ENCODE results near the gene CTR9.

Gene CTR9

DNA sequence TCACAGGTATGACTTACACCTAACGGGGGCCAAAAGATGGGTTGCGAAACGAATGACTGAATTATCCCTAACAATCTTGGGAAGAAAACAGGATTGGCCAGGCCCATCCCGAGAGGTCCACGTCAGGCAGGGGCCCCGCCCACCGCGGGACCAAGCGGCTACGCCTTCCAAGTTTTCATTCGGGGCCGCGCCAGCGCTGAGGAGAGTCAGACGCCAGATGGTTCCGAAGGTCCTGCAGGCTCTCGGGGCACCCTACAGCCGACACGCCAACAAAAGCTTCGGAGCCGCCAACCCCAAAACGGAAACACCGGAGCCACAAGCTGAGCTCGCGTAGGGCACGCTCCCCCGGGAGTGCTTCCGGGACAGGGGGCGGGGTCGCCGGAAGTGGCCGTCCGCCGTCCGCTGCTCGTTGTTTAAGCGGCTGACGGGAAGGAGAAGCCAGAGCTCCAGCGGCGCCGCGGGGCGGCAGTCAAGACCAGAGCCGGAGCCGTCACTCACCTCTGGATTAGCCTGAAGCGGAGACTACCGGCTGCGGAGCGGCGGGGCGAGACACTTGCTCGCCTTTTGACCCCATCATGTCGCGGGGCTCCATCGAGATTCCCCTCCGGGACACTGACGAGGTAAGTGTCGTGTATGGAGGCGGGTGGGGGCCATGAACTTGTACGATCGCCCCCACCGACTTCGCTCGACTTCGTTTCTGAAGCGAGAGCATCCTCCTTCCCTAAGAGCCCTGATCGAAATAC, at the start of gene CTR9:
TSS of gene CTR9 (plus strand) at position 409 of the 743 bp plus-strand sequence. CDS start at position 576, 167 bp downstream.
- H3K27ac ChIP-seq = peak within 1 kb of the TSS; percentile 95
- peak; percentile 79 for DNase-seq (ENCODE audit: low read depth, low spot score)

DNA sequence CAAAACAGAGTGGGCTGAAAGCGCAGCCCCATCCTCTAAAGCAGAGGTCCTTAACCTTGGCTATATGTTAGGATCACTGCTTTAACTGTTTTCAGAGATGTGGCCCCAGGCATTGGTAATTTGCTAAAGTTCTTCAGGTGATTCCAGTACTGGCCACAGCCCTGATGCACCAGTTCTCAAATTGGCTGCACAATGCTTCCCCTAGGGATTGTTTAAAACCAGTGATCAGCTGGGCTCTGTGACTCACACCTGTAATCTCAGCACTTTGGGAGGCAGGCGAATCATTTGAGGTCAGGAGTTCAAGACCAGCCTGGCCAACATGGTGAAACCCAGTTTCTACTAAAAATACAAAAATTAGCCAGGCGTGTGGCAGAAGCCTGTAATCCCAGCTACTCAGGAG, 49.1 kb upstream of the CTR9 start:
- no peak overlapping the region for H3K27ac ChIP-seq
- DNase-seq (ENCODE audit: low read depth, low spot score) = no peak

DNA sequence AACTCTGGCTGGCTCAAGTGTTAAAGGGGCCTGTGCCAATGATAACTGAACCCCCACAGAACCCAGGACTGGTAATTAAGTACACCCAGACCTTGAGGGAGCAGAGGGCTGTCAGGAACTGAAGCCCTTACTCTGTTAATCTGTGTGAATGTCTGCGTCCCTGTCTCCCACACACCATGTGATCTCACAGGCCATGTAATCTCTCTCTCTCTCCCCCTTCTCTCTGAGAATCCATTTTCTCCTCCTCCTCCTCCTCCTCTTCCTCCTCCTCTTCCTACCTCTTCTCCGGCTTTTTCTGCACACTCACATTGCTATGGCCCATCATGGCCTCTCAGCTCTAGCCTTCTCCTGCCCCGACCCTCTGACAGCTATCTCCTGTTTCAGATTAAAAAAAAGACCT, 42.9 kb upstream of the CTR9 start:
- no peak for DNase-seq (ENCODE audit: low read depth, low spot score)
- no peak overlapping the region for H3K27ac ChIP-seq

DNA sequence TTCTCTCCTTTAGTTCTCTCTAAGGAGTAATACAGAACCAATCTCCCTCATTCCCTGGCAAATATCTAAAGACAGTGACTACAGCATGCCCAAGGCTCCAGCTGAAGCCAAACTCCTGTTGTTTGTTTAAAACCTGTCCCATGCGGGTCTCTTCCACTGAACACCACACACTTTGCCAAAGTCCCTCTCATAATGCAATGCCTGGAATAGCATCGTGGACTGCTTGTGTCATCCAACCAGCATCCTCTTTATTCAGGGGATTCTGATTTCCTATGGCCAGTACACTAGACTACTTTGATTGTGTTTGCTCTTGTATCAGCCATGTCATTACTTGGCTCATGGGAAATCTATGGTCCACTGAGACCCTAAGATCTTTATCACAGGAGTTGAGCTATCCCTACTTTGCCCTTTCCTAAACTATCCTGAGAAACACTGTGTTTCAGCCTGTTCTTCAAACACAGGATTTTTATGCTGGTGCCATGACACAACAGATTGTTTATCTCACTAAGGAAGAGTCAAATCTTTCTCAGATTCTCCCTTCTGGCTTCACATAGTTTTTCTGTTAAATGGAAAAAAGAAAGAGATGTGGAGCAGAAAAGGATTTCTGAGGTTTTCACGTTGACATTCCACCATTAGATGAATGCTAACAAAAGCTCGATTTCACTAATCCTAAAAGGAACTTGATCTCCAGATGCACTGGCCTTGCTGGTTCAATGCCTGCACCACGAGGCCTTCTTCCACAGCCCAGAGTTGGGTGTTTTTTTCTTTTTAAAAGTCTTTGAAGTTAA, 41.6 kb upstream of the CTR9 start:
- H3K27ac ChIP-seq = no peak overlapping the region
- DNase-seq (ENCODE audit: low read depth, low spot score) = no peak

DNA sequence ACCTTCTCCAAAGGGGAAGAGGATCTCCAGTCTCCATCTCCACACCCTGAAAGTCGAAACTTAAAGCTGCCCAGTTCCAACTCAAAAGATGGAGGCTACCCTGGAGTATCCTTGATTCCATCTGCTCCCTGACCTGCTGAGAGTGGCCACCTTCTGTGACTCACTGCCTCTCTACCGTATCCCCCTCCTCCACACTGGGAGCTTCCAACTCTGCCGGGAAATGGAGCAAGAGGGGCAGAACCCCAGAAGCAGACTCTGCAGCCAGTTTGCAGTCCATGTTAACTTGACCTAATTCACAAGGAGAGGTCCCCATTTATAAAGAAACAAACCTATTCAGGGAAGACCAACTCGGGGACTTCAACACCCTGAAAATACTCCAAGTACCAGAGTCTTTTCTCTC, 35.5 kb upstream of the CTR9 start:
- H3K27ac ChIP-seq = no peak overlapping the region
- no peak for DNase-seq (ENCODE audit: low read depth, low spot score)

DNA sequence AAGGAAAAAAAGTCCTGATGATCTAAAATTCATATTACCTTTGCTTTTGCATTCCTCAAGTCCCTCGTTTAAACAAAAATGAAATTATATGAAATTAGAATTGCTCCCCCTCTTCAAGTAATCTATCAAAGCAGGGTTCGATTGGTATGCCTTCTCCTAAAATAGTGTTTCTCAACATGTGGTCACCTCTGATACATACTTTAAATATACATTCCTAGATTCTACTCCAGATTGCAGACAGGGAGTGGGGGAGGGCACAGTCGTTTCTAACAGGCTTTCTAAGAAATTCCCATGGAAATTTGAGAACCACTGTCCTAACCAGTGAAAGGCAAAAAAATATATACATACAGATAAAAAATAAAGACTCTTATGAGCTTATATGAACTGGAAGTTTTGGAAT, 34.9 kb upstream of the CTR9 start:
- DNase-seq (ENCODE audit: low read depth, low spot score) = no peak
- no peak overlapping the region for H3K27ac ChIP-seq

DNA sequence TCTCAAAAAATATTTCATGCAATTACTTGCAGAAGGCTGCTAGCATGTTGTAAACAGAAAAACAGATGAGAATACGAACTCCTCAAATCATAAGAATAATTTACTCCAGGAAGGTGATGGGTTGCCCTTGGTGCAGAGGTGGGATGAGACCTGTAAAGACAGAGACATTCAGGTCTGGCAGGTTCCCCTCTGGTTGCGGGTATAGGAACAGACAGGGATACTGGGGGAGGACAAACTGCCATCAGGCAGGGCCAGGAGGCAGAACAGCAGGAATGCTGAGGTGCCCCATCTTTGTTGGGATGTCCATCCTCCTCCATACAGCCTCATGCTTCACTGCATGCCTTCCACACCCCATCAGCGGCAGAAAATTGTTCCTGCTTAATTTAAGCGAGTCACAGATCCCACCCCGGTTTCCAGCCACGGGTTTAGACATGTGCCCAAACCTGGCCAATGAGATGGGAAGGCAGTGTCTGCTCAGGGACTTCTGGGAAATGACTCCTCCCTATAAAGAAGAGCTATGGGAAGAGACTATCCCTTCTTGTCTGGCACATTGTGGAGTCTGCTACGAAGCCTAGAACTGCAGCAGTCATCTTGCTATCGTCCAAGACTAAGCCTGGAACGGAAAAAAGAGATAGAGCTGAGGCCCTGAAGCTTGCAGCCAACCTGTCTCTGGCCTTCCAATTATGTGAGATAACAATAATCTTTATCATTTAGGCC, 34.3 kb upstream of the CTR9 start:
- H3K27ac ChIP-seq = no peak overlapping the region
- no peak for DNase-seq (ENCODE audit: low read depth, low spot score)

DNA sequence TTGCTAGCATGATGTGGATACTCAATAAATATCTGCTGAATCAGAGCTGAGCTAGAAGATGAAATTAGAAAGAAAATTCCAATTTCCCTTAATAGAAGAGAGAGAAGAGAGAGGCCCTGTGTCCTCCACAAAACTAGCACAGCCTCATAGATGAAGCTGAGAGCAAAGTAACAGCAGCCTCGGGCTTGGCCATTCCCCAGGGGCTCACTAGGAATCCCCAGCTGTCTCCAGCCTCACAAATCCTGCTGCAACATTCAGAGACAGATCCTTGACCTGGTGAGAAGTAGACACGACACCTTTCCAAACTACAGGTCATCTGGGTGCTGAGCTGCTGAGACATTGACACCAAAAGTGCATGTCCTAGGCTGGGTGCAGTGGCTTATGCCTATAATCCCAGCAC, 31.4 kb upstream of the CTR9 start:
- no peak overlapping the region for H3K27ac ChIP-seq

DNA sequence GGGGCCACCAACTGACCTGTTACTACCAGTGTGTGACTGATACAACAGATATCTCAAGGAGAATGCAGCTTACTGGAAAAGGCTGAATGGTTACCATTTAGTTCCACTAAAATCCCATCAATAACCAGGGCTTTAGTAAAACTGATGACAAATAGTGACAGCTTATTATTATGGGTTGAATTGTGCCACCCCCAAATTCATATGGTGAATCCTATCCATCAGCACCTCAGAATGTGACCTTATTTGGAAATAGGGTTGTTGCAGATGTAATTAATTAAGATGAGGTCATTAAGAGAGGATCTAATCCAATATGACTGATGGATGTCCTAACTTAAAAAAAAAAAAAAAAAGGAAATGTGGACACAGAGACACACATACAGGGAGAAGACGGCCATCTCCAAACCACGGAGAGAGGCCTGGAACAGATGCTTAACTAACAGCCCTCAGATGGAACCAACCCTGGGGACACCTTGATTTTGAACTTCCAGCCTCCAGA, 30.1 kb upstream of the CTR9 start:
- H3K27ac ChIP-seq = no peak overlapping the region
- DNase-seq (ENCODE audit: low read depth, low spot score) = no peak

More for the DNA sequence above, 31.4 kb upstream of the CTR9 start:
- DNase-seq (ENCODE audit: low read depth, low spot score) = no peak

DNA sequence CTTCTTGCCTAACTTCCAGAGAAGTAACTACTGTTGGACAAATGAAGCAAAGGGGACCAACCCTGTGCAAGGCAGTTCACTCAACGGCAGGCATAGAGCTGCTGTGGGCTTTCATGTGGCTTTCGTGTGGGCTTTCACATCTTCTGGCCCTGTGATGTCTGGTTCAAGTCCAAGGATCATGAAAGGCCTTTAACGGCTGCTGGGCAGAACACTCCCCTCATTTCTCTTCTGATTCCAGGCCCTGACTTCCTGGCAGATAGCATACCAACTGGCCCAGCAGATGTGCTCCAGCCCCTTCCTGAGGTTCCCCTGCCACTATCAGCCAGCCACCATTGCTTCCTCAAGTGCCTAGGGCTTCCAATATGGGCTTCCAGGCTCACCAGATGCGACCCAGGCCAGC, 28.7 kb upstream of the CTR9 start:
- H3K27ac ChIP-seq = no peak overlapping the region
- DNase-seq (ENCODE audit: low read depth, low spot score) = no peak

DNA sequence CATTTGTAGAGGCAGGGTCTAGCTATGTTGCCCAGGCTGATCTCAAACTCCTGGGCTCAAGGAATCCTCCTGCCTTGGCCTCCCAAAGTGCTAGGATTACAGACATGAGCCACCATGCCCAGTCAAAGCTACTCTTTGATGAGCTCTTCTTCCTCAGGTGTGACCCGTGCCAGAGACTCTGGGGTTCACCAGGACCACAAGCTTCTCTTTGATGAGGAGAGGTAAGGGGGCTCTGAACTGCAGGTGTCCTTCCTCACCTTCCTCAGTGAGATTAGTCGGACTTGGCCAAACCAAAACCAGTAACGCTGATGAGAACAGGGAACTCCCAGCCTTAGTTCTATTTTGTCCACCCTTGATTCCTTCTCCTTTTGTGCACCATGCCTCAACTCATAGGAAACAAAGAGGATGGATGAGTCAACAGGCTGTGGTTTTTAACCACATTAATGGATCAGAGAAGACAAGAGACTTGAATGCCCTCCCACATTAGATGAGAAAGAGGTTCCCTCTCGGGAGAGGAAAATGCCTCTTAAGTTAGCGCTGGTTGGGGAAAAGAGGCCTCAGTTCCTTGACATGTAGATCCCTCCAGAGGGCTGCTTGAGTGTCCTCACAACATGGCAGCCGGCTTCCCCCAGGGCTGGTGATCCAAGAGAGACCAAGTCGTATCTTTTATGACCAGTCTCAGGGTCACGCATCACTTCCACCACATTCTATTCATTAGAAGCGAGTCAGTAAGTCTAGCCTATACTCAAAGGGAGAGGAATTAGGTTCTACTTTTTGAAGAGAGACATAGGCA, 25.7 kb upstream of the CTR9 start:
- peak overlapping the region; percentile 33 for H3K27ac ChIP-seq
- peak; percentile 85 for DNase-seq (ENCODE audit: low read depth, low spot score)

DNA sequence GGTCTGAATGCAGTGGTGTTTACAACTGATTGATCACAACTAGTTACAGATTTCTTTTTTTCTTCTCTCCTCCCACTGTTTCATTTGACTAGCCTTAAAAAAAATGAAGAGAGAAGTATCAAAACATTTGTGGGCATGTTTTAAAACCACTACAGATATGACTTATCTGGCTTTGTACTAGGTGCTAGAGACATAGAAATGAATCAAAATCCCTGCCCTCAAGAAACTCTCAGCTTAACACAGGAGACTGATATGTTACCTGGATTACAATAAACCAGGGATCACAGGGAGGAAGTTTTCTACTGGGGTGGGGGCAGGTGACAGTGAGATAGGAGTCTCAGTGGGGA, 25.2 kb upstream of the CTR9 start:
- DNase-seq (ENCODE audit: low read depth, low spot score) = no peak
- H3K27ac ChIP-seq = peak overlapping the region; percentile 33

DNA sequence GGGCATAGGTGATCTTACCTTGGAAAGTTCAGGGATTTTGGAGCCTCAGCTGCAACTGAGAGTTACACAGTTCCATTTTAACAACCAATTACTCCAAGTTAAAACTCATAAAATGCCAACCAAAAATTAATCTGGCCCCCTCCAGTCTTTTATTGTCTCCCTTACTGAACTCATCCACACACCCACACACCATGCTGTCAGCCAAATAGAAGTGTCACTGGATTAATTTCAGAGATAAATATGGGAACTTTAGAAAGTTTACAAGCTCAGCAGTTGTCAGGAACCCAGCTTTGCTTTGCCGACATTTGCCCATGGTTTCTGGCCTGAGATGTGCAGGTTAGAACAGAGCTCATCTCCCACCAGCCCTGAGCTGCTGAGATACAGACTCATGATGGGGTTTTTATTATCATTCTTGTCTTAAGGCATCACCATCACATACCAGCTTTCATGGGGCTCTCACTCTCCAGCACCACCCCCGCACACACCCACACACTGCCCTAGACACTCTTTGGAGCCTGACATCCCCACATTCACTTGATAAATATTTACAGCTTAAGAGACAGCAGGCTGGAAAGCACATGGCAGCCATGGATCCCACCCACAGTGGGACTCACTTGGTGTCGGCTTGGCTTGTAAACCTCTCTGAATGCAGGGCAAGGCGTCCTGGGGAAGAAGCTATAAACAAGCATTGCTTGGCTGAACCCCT, 23.7 kb upstream of the CTR9 start:
- no peak overlapping the region for H3K27ac ChIP-seq
- DNase-seq (ENCODE audit: low read depth, low spot score) = no peak

DNA sequence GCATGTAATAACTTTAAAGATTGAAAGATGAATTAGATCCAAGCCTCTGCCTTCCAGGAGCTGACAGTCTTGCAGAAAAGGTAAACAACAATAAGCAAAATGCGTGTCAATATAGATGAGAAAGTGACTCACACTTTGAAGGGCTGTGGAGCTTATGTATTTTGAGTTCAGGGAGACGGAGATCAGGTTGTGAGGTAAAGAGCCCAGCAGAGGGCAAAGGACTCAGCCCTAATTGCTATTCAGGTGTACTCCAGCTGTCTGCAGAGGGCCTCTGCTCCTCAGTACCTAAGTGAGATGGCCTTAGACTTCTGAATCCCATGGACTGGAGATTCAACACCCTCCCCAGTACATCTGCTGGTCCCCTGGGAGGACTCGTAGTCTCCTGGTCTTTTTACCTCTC, 22.9 kb upstream of the CTR9 start:
- DNase-seq (ENCODE audit: low read depth, low spot score) = no peak
- H3K27ac ChIP-seq = no peak overlapping the region

DNA sequence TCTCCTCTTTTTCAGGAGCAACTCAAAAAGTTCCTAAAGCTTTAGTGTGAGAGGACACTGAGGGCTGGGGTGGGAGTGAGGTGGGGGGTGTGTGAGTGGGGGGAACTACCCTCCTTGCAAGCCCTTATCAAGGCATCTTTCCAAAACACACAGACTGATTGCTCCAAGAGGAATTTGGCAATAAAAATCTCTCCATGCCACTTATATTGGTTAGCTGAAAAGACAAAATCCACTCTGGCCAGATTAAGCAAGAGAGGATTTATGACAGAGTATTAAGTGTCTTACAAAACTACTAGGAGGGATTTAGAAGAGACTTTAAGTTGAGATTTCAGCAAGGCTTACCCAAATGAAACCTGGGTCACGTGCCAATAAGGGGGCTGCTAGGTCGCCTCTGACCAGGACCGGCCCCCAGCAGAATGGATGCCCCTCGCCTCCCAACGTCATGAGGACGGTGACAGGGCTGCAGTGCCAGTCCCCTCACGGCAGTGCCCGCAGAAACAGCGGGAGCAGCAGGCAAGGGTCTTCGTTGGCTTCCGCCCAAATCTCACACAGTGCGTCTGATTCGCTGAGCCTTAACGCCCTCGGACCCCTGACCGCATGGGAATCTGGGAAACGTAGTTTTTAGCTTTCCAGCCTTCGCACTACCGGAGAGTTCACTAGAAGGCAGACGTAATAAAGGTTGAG, 22.1 kb upstream of the CTR9 start:
- DNase-seq (ENCODE audit: low read depth, low spot score) = no peak
- H3K27ac ChIP-seq = no peak overlapping the region

DNA sequence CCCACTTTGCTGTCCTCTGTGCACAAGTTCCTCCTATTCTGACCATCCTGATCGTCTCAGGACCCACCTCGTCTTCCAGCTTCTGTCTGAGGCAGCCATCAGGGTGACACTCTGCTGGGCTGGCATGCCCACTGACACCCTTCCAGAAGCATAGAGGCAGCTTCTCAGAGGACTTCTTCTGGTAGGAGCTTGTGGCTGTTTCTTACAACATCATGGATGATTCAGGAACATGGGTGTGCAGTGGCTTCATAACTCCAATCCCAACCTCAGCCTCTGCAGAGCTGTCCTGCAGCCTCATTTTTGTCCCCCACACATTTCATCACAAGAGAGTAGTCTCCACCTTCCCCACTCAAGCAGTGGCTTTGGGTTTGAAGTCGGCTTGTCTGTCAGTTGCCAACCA, 20.9 kb upstream of the CTR9 start:
- no peak overlapping the region for H3K27ac ChIP-seq
- DNase-seq (ENCODE audit: low read depth, low spot score) = no peak

DNA sequence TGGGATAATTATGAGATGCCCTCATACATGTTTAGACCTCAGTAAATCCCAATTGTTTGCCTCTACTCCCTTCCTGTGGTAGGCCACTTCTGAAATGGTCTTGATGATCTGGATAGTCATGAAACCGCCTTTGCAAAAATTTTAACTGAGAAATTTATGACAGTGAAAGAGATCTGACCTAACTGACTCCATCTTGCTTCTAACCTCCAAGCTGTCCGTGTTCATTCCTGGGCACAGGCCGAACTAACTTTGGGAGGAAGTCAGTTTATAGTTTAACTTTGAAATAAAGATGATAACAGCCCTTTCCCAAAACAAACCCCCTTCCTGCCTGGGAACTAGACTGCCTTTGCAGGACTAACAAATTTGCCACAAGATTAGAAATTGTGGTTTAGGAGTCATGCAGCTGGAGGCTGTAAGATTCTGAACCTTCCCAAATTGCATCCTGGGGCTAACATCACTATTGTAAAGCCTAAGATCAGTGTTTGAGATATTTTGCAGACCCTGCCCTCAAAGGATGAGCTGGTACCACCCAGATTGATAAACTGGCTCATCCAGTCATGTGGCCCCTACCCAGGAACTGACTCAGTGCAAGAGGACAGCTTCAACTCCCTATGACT, 19.9 kb upstream of the CTR9 start:
- DNase-seq (ENCODE audit: low read depth, low spot score) = no peak
- no peak overlapping the region for H3K27ac ChIP-seq

All from epithelial cell of prostate (primary cell).